IMR-90 (cell line): ENCODE data around the gene STIM1. TPM values are rescaled to one million over a fixed set of nuclear protein-coding genes. Genes with fewer than 3 reads are reported as not detected.

Source experiments
- ATAC-seq: fragments of 200-7000 bp; cut with Tn5 transposase; 2 replicates; pipeline ENCODE4 v1.9.1; 2020; ENCODE audit warnings: low read depth, mild to moderate bottlenecking, moderate library complexity
- BruUV-seq: library from RNA; stranded (reverse); fragments of 400-500 nt; replicated peaks from 2 replicates; lab custom pipeline; 2021; lab: Mats Ljungman, UMichigan
- CTCF ChIA-PET: fragments of 300-600 bp; formaldehyde crosslinking; extraction: SDS; loops from one replicate; lab custom pipeline; 2021; ENCODE audit warnings: antibody characterized with exemption; lab: Yijun Ruan, JAX
- POLR2A ChIA-PET: fragments of 300-600 bp; sonication (Branson Sonifier 250); formaldehyde crosslinking; loops from one replicate; lab custom pipeline; 2022; ENCODE audit warnings: antibody characterized with exemption; ENCODE audit not compliant: unreplicated experiment; lab: Charles Lee
- DNase-seq: peaks from one replicate; pipeline ENCODE4 v3.0.0; 2013
- H2AFZ ChIP-seq: replicated peaks from 2 replicates; pipeline ENCODE3; 2013; ENCODE audit warnings: low read length, mild to moderate bottlenecking; ENCODE audit not compliant: poor library complexity
- H2AK5ac ChIP-seq: 2 replicates; pipeline ENCODE4 v1.6.1; 2013; ENCODE audit warnings: low read depth, low read length, inconsistent platforms
- H2AK9ac ChIP-seq: replicated peaks from 2 replicates; pipeline ENCODE3; 2013; ENCODE audit warnings: mild to moderate bottlenecking, low read depth, low read length, moderate library complexity; ENCODE audit not compliant: poor library complexity
- H2BK120ac ChIP-seq: 2 replicates; pipeline ENCODE4 v1.6.1; 2013; ENCODE audit warnings: low read depth, low read length, inconsistent platforms
- H2BK15ac ChIP-seq: 3 replicates; pipeline ENCODE4 v1.6.1; 2013; ENCODE audit warnings: low read depth, low read length, inconsistent platforms
- H2BK20ac ChIP-seq: 2 replicates; pipeline ENCODE4 v1.6.1; 2013; ENCODE audit warnings: low read depth, mild to moderate bottlenecking, inconsistent platforms, low read length, moderate library complexity
- H2BK5ac ChIP-seq: 2 replicates; pipeline ENCODE4 v1.6.1; 2013; ENCODE audit warnings: mild to moderate bottlenecking, low read depth, low read length, inconsistent platforms; ENCODE audit not compliant: poor library complexity, severe bottlenecking
- H3K14ac ChIP-seq: replicated peaks from 2 replicates; pipeline ENCODE4 v1.6.1; 2013; ENCODE audit warnings: low read depth, low read length, inconsistent platforms
- H3K18ac ChIP-seq: 2 replicates; pipeline ENCODE4 v1.6.1; 2013; ENCODE audit warnings: low read depth, low read length, control low read depth
- H3K23ac ChIP-seq: 2 replicates; pipeline ENCODE4 v1.6.1; 2013; ENCODE audit warnings: low read depth, low read length, inconsistent platforms
- H3K27ac ChIP-seq: 2 replicates; pipeline ENCODE4 v1.5.1; 2013; ENCODE audit warnings: mild to moderate bottlenecking, control low read depth, low read length; ENCODE audit not compliant: insufficient read depth
- H3K27me3 ChIP-seq: 2 replicates; pipeline ENCODE4 v1.6.1; 2013; ENCODE audit warnings: low read length; ENCODE audit not compliant: control insufficient read depth, insufficient read depth
- H3K36me3 ChIP-seq: 2 replicates; pipeline ENCODE4 v1.6.1; 2013; ENCODE audit warnings: low read length, mixed read lengths; ENCODE audit not compliant: control insufficient read depth, insufficient read depth
- H3K4ac ChIP-seq: 2 replicates; pipeline ENCODE4 v1.6.1; 2013; ENCODE audit warnings: low read depth, low read length, inconsistent platforms
- H3K4me1 ChIP-seq: 2 replicates; pipeline ENCODE4 v1.6.1; 2013; ENCODE audit warnings: low read length, mixed read lengths; ENCODE audit not compliant: control insufficient read depth, insufficient read depth
- H3K4me2 ChIP-seq: 2 replicates; pipeline ENCODE4 v1.6.1; 2013; ENCODE audit warnings: low read depth, mild to moderate bottlenecking, control low read depth, low read length, moderate library complexity
- H3K4me3 ChIP-seq: 2 replicates; pipeline ENCODE4 v1.5.1; 2013; ENCODE audit warnings: low read depth, mild to moderate bottlenecking, control low read depth, low read length, moderate library complexity; ENCODE audit not compliant: insufficient read depth
- H3K56ac ChIP-seq: 2 replicates; pipeline ENCODE4 v1.6.1; 2013; ENCODE audit warnings: low read length, inconsistent platforms; ENCODE audit not compliant: insufficient read depth; ENCODE audit errors: extremely low read depth
- H3K79me1 ChIP-seq, 2 experiments: 2 replicates each; pipeline ENCODE4 v1.6.1; 2013; ENCODE audit warnings: low read length in 2 of 2, inconsistent platforms in 1 of 2, low read depth in 1 of 2
- H3K9ac ChIP-seq: 2 replicates; pipeline ENCODE4 v1.6.1; 2013; ENCODE audit warnings: low read depth, low read length, control low read depth
- H3K9me1 ChIP-seq: 2 replicates; pipeline ENCODE4 v1.6.1; 2013; ENCODE audit warnings: low read length, inconsistent platforms; ENCODE audit not compliant: insufficient read depth
- H3K9me3 ChIP-seq: 2 replicates; pipeline ENCODE4 v1.6.1; 2013; ENCODE audit warnings: low read length; ENCODE audit not compliant: control insufficient read depth, insufficient read depth
- H4K20me1 ChIP-seq: 2 replicates; pipeline ENCODE4 v1.6.1; 2013; ENCODE audit warnings: low read length, inconsistent platforms; ENCODE audit not compliant: insufficient read depth
- H4K5ac ChIP-seq: 2 replicates; pipeline ENCODE4 v1.6.1; 2013; ENCODE audit warnings: mild to moderate bottlenecking, low read depth, low read length, control low read depth
- H4K8ac ChIP-seq, 2 experiments: 2 replicates each; pipeline ENCODE4 v1.6.1; 2013; ENCODE audit warnings: low read depth in 2 of 2, low read length in 2 of 2, control low read depth in 1 of 2, inconsistent platforms in 1 of 2
- H4K91ac ChIP-seq: 2 replicates; pipeline ENCODE4 v1.6.1; 2013; ENCODE audit warnings: low read depth, low read length, inconsistent platforms; ENCODE audit not compliant: insufficient read depth
- BHLHE40 ChIP-seq: fragments of 150-350 bp; IDR thresholded peaks from 2 replicates; pipeline ENCODE4 v1.6.1; 2016; ENCODE audit warnings: mild to moderate bottlenecking, low read depth, low read length
- WGBS, 2 experiments: methylation state at CpG; one replicate each; pipeline versions ENCODE4 v1.1.5 to v1.1.7; 2013; ENCODE audit warnings: missing lambda C conversion rate in 2 of 2; ENCODE audit not compliant: insufficient read length in 1 of 2; ENCODE audit errors: extremely low coverage in 2 of 2; 5-methylcytosine and 5-hydroxymethylcytosine counted together
- dilution Hi-C: fragments of 300-500 bp; cut with HindIII; formaldehyde crosslinking; loops from one replicate; pipeline ENCODE4 v1.14.3; 2018; ENCODE audit warnings: low sequenced_read_pairs; ENCODE audit not compliant: unreplicated experiment
- in situ Hi-C: fragments of 300-500 bp; cut with MboI; formaldehyde crosslinking; loops from 3 replicates; pipeline ENCODE4 v1.14.3; 2019; ENCODE audit warnings: low sequenced_read_pairs, inconsistent platforms, mixed read lengths
- intact Hi-C: fragments of 100-400 bp; cut with micrococcal nuclease; formaldehyde crosslinking; loops from 2 replicates; pipeline ENCODE4 v1.10.0; 2022
- polyA plus RNA-seq, 3 experiments: library from polyadenylated mRNA; depleted of rRNA; stranded (reverse); fragments of >200 nt; gene quantifications; 2 replicates each; pipeline ENCODE4 v1.2.3, GENCODE V29; 2012; ENCODE audit warnings: low replicate concordance in 1 of 3
- total RNA-seq: library from RNA; depleted of rRNA; stranded (reverse); fragments of >200 nt; gene quantifications from 2 replicates; pipeline ENCODE4 v1.2.3, GENCODE V29; 2012
- TF ChIP-seq, protein P1 (sequence below): conservative IDR thresholded peaks from 2 replicates; pipeline ENCODE4 v1.5.1; 2012; ENCODE audit warnings: mild to moderate bottlenecking, low read depth, low read length, improper control_type of control experiment

The STIM1 gene
- total and polyA plus RNA-seq, 2 of the 4 experiments (the other 2 are of a cell fraction) = 17.9 to 23.0 TPM

DNA sequence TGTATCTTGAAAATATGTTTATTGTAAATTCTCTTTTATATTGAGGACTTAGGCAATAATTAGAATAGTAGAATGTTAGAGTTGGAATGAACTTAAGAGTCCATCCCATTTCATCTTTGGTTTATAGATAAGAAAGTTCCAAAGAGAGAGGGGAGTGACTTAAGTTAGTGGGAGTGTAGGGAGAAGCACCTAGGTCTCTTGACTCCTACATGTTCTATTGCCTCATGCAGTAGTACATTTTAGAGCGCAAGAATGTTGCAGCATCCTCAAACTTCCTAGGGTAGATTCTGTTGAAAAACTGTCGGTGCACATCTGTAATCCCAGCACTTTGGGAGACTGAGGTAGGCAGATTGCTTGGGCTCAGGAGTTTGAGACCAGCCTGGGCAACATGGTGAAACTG, 247.8 kb downstream of the STIM1 start:
- dilution Hi-C loops = no loop called here

More for the DNA sequence above, 247.8 kb downstream of the STIM1 start:
- no peak overlapping the region for H3K27ac ChIP-seq
- H3K18ac ChIP-seq = no peak overlapping the region
- H3K4me2 ChIP-seq = no peak overlapping the region
- H3K79me1 ChIP-seq = peaks cover 23 to 41% of the 10 kb centered on the region in 2 experiments
- no CpG with 5 or more reads among the region's 2 CpGs for WGBS, 2 experiments
- H3K14ac ChIP-seq = no peak overlapping the region
- intact Hi-C loops (no loop called here), in situ Hi-C loops (no loop called here)
- ATAC-seq = no peak
- H2BK20ac ChIP-seq = no peak overlapping the region
- TF ChIP-seq BHLHE40 = no peak
- TF ChIP-seq, protein P1, sequence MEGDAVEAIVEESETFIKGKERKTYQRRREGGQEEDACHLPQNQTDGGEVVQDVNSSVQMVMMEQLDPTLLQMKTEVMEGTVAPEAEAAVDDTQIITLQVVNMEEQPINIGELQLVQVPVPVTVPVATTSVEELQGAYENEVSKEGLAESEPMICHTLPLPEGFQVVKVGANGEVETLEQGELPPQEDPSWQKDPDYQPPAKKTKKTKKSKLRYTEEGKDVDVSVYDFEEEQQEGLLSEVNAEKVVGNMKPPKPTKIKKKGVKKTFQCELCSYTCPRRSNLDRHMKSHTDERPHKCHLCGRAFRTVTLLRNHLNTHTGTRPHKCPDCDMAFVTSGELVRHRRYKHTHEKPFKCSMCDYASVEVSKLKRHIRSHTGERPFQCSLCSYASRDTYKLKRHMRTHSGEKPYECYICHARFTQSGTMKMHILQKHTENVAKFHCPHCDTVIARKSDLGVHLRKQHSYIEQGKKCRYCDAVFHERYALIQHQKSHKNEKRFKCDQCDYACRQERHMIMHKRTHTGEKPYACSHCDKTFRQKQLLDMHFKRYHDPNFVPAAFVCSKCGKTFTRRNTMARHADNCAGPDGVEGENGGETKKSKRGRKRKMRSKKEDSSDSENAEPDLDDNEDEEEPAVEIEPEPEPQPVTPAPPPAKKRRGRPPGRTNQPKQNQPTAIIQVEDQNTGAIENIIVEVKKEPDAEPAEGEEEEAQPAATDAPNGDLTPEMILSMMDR = no peak
- no peak overlapping the region for H2AK9ac ChIP-seq
- BruUV-seq = no TSS peak
- H3K4ac ChIP-seq = no peak overlapping the region
- no peak overlapping the region for H2AFZ ChIP-seq
- ChIA-PET POLR2A (no interaction called here), CTCF (no interaction called here)
- H3K56ac ChIP-seq = no peak overlapping the region
- no peaks in the 10 kb centered on the region for H3K27me3 ChIP-seq
- H3K36me3 ChIP-seq = peaks cover 12% of the 10 kb centered on the region
- H2BK15ac ChIP-seq = no peak overlapping the region
- no peak overlapping the region for H3K4me3 ChIP-seq
- H3K9me1 ChIP-seq = peaks cover 5% of the 10 kb centered on the region; the same call in 1 of the 2 replicates
- no peak overlapping the region for H3K23ac ChIP-seq
- no peaks in the 10 kb centered on the region for H3K9me3 ChIP-seq
- no peak overlapping the region for H3K9ac ChIP-seq
- H2BK120ac ChIP-seq = no peak overlapping the region
- no peak overlapping the region for H2AK5ac ChIP-seq
- H4K20me1 ChIP-seq = no peaks in the 10 kb centered on the region; the same call in 1 of the 2 replicates
- no peak overlapping the region for H4K91ac ChIP-seq
- DNase-seq = no peak
- no peak overlapping the region for H2BK5ac ChIP-seq
- no peak overlapping the region for H4K8ac ChIP-seq
- no peak overlapping the region for H4K5ac ChIP-seq
- no peaks in the 10 kb centered on the region for H3K4me1 ChIP-seq
